Osteoblast (primary cell): Measurements from ENCODE around the gene NEDD8. TPM values are rescaled to one million over a fixed set of nuclear protein-coding genes. Genes with fewer than 3 reads are reported as not detected.

ENCODE experiments used
- DNase-seq: peaks from one replicate; pipeline ENCODE4 v3.0.0; 2011; ENCODE audit warnings: low spot score, mixed read lengths; ENCODE audit not compliant: insufficient read length; ENCODE audit errors: missing footprints
- H2AFZ ChIP-seq: 2 replicates; pipeline ENCODE4 v1.6.0; 2011; ENCODE audit warnings: mild to moderate bottlenecking, low read length
- H3K27ac ChIP-seq: 2 replicates; pipeline ENCODE4 v1.5.1; 2011; ENCODE audit warnings: mild to moderate bottlenecking, low read depth, low read length, moderate library complexity
- H3K27me3 ChIP-seq: 2 replicates; pipeline ENCODE4 v1.6.0; 2012; ENCODE audit warnings: mild to moderate bottlenecking, control low read depth, inconsistent platforms, low read length, moderate library complexity; ENCODE audit not compliant: insufficient read depth
- H3K36me3 ChIP-seq: 2 replicates; pipeline ENCODE4 v1.5.1; 2011; ENCODE audit warnings: mild to moderate bottlenecking, low read length, control low read depth, moderate library complexity; ENCODE audit not compliant: insufficient read depth
- H3K4me1 ChIP-seq: 2 replicates; pipeline ENCODE4 v1.5.1; 2011; ENCODE audit warnings: mild to moderate bottlenecking, low read length, control low read depth, moderate library complexity; ENCODE audit not compliant: insufficient read depth
- H3K4me2 ChIP-seq: 2 replicates; pipeline ENCODE4 v1.6.0; 2011; ENCODE audit warnings: mild to moderate bottlenecking, low read length; ENCODE audit not compliant: insufficient read depth
- H3K4me3 ChIP-seq: fragments of 200-600 bp; sonication (generic); 3 replicates; pipeline ENCODE4 v1.5.1; 2012; ENCODE audit warnings: mild to moderate bottlenecking, low read length, inconsistent platforms; ENCODE audit not compliant: insufficient read depth
- H3K79me2 ChIP-seq: 2 replicates; pipeline ENCODE4 v1.6.0; 2012; ENCODE audit warnings: mild to moderate bottlenecking, low read length, control low read depth, inconsistent platforms; ENCODE audit not compliant: insufficient read depth
- H3K9me3 ChIP-seq: 2 replicates; pipeline ENCODE4 v1.5.1; 2011; ENCODE audit warnings: low read depth, low read length, control low read depth
- H4K20me1 ChIP-seq: 2 replicates; pipeline ENCODE4 v1.6.0; 2012; ENCODE audit warnings: mild to moderate bottlenecking, low read length, control low read depth; ENCODE audit not compliant: insufficient read depth
- CTCF ChIP-seq: IDR thresholded peaks from 2 replicates; pipeline ENCODE4 v1.5.1; 2011; ENCODE audit warnings: mild to moderate bottlenecking, low read depth, low read length, moderate library complexity; ENCODE audit errors: extremely low read depth
- total RNA-seq: library from RNA; depleted of rRNA; stranded (reverse); fragments of >200 nt; gene quantifications from 2 replicates; pipeline ENCODE4 v1.2.3, GENCODE V29; 2012

NEDD8 gene
- total RNA-seq, 1 donor = 69.1 TPM

GRCh38 chr14:24278424-24278823 is 46.3 kb upstream of the NEDD8 start:
- Histone ChIP-seq H3K4me2 (no peak overlapping the region), H3K79me2 (no peaks in the 10 kb centered on the region), H3K4me1 (peaks cover 13% of the 10 kb centered on the region), H3K27me3 (no peaks in the 10 kb centered on the region), H3K4me3 (no peak overlapping the region), H4K20me1 (no peaks in the 10 kb centered on the region), H2AFZ (no peak overlapping the region), H3K9me3 (no peaks in the 10 kb centered on the region), H3K36me3 (no peaks in the 10 kb centered on the region), H3K27ac (no peak overlapping the region)
- no peak for TF ChIP-seq CTCF
- DNase-seq = no peak

GRCh38 chr14:24277606-24278321 is 45.6 kb upstream of the NEDD8 start:
- Histone ChIP-seq H2AFZ (no peak overlapping the region), H3K79me2 (no peaks in the 10 kb centered on the region), H3K4me3 (no peak overlapping the region), H3K27ac (no peak overlapping the region), H3K9me3 (no peaks in the 10 kb centered on the region), H3K27me3 (no peaks in the 10 kb centered on the region), H4K20me1 (no peaks in the 10 kb centered on the region), H3K36me3 (no peaks in the 10 kb centered on the region), H3K4me2 (no peak overlapping the region), H3K4me1 (peaks cover 13% of the 10 kb centered on the region)
- peak; percentile 79 for DNase-seq
- no peak for TF ChIP-seq CTCF

GRCh38 chr14:24277071-24277470 is 44.9 kb upstream of the NEDD8 start:
- Histone ChIP-seq H4K20me1 (no peaks in the 10 kb centered on the region), H3K9me3 (no peaks in the 10 kb centered on the region), H2AFZ (no peak overlapping the region), H3K27me3 (no peaks in the 10 kb centered on the region), H3K4me3 (no peak overlapping the region), H3K36me3 (no peaks in the 10 kb centered on the region), H3K79me2 (no peaks in the 10 kb centered on the region), H3K27ac (no peak overlapping the region), H3K4me1 (peaks cover 13% of the 10 kb centered on the region), H3K4me2 (no peak overlapping the region)
- DNase-seq = peak; percentile 72
- TF ChIP-seq CTCF = no peak

- TF ChIP-seq CTCF = no peak
- Histone ChIP-seq H3K4me2 (no peak overlapping the region), H2AFZ (no peak overlapping the region), H3K36me3 (peaks cover 7% of the 10 kb centered on the region), H3K9me3 (no peaks in the 10 kb centered on the region), H4K20me1 (no peaks in the 10 kb centered on the region), H3K27me3 (no peaks in the 10 kb centered on the region), H3K4me3 (no peak overlapping the region), H3K27ac (no peak overlapping the region), H3K4me1 (peaks cover 9% of the 10 kb centered on the region), H3K79me2 (peaks cover 7% of the 10 kb centered on the region)
- no peak for DNase-seq
Observed at GRCh38 chr14:24274101-24274543, 42.0 kb upstream of the NEDD8 start.
